ENCODE results near the gene RITA1. TPM values are rescaled to one million over a fixed set of nuclear protein-coding genes. Genes with fewer than 3 reads are reported as not detected.
A peak's percentile ranks its signal among the peaks of the same experiment; 100 is the strongest.

Gene RITA1
- total RNA-seq, 1 donor from 2014 or later, result 11.0 TPM

GRCh38 chr12:113154351-113154973, 31.1 kb upstream of the RITA1 start:
- peak; percentile 24 for ATAC-seq

DNA sequence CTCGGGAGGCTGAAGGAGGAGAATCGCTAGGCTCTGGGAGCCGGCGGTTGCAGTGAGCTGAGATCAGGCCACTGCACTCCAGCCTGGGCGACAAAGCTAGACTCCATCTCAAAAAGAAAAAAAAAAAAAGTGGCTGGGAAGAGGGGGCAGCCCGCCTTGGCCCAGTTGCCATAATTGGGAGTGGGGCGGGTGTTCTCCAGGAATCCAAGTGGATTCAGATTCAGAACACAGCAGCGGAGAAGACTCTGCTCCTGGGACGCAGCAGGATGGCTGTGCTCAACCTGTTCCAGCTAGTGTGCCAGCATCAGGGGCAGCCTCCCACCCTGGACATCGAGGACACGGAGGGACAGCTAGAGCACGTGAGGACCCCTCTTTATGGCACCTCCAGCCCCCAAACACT, 30.5 kb upstream of the RITA1 start:
- no peak for ATAC-seq

- ATAC-seq, result peak; percentile 56
Observed at GRCh38 chr12:113155646-113156045, 29.9 kb upstream of the RITA1 start.

GRCh38 chr12:113157218-113157859, 28.2 kb upstream of the RITA1 start:
- ATAC-seq, result no peak

DNA sequence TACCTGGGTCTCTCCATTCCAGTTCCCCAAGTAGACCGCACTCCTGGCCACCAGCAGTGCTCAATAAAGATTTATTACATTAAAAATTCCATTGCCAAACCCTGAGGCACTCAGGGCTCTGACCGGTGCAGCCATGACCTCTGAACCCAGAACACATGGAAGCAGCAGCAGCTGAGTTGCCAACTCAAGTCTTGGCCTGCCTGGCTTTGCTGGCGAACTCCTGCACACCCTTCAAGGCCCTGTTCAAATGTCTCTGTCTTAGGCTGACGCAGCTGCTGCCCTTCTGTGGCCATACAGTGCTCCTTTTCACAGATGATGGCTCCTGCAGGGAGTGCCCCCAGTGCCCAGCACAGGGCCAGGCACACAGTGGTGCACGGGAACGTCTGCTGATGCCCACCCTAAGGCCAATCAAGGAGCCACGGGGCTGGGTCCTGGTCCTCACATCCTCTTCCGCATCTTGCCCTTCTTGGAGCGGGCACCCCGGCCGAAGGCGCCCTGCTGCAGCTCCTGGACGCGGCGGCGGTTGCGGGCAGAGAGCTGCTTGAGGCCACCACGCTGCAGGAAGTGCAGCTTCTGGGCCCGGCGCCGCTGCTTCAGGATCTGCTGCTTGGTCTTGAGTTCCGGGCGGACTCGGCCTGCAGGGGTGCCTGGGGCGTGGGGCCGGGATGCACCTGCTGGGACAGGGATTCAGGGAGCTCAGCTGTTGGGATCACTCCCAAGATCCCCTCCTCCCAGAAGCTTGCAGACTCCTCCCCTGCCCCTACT, 26.9 kb upstream of the RITA1 start:
- ATAC-seq, result no peak

DNA sequence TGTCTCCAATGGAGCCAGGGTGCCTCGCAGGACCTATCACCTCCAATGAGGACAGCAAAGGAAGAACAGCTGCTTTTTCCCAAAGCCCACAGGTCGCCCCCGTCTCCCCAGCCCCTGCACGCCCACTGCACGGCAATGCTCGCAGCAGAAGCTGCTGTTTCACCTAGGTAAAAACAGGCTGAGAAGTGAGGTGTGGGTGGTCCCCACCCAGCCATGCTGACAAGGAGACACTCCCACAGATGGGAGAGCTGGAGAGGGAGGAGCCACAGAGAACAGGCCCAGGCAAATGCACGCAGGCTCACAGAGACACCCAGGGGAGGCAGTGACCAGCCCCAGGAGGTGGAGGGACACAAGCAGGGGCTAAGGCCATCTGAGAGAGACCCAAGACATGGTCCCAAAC, 25.6 kb upstream of the RITA1 start:
- ATAC-seq, result no peak

DNA sequence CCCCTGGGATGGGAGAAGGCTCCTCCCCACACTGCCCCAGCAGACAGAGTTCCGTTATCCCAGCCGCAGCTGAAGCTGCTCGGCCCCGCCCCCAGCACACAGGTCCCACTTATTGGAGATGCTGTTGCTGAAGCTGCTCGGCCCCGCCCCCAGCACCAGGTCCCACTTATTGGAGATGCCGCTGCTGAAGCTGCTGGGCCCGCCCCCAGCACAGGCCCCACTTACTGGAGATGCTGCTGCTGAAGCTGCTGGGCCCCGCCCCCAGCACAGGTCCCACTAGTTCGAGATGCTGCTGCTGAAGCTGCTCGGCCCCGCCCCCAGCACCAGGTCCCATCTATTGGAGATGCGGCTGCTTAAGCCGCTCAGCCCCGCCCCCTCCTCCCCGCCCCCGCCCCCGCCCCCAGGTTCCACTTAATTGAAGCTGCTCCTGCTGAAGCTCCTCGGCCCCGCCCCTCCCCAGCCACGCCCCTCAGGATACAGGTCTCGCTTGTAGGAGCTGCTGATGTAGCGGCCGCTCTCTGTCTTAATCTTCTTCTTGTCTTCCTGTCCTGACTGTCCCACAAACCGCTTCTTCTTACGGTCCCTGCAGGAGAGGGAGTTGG, 24.0 kb upstream of the RITA1 start:
- peak; percentile 32 for ATAC-seq

GRCh38 chr12:113162102-113163029, 23.2 kb upstream of the RITA1 start:
- no peak for ATAC-seq

- ATAC-seq, result no peak
Observed at GRCh38 chr12:113163030-113163360, 22.5 kb upstream of the RITA1 start.

DNA sequence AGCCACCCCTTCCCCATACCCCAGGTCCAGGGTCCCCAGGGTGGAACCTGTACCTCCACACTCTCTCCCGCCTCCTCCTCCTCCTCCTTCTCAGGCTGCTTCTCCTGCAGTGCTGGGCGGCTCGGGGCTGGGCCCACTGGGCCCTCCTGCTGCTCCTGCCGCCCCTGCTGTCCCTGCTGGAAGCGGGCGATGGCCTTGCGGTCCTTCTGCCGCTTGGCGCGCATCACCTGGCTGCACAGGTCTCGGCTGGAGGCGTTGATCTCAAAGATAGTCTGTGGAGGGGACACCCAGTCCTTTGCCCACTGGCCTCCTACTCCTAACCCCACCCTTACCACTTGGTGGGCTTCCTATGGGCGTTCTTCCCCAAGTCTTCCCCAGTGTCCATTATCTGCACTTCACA, 21.5 kb upstream of the RITA1 start:
- ATAC-seq, result no peak

- ATAC-seq, result no peak
Observed at GRCh38 chr12:113165521-113166450, 19.7 kb upstream of the RITA1 start.

GRCh38 chr12:113167868-113168267, 17.7 kb upstream of the RITA1 start:
- ATAC-seq, result no peak

- no peak for ATAC-seq
Observed at GRCh38 chr12:113169697-113170096, 15.8 kb upstream of the RITA1 start.

- no peak for ATAC-seq
Observed at GRCh38 chr12:113170457-113170856, 15.1 kb upstream of the RITA1 start.

- no peak for ATAC-seq
Observed at GRCh38 chr12:113170926-113171325, 14.6 kb upstream of the RITA1 start.

DNA sequence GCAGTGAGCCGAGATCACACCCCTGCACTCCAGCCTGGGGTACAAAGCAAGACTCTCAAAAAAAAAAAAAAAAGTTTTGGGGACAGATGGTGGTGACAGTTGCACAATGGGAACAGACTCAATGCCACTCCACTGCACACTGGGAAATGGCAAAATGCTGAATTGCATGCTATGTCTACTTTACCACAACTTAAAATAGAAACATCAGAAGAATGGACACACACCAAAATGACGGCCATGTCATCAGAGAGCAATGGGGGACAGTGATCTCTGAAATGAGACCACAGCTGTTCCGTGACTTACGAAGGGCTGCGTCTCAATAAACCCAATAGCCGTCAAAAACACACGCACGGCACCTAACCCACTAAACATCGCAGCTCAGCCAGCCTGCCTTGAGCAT, 14.0 kb upstream of the RITA1 start:
- no peak for ATAC-seq

DNA sequence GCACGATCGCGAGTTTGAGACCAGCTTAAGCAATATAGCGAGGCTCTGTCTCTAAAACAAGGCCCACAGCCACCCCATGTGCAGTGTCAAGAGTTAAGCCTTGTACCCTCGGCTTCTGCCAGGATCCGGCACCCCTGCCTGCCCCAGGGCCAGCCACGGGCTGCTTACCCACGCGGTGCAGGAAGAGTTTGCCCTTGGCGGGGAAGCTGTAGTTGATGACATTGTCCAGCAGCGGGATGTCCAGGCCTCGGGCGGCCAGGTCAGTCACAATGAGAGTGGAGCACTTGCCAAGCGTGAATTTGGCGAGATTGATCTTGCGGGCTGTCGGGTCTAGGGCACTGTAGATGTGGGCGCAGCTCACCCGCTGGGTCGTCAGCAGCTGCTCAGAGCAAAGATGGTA, 13.3 kb upstream of the RITA1 start:
- ATAC-seq, result no peak

DNA sequence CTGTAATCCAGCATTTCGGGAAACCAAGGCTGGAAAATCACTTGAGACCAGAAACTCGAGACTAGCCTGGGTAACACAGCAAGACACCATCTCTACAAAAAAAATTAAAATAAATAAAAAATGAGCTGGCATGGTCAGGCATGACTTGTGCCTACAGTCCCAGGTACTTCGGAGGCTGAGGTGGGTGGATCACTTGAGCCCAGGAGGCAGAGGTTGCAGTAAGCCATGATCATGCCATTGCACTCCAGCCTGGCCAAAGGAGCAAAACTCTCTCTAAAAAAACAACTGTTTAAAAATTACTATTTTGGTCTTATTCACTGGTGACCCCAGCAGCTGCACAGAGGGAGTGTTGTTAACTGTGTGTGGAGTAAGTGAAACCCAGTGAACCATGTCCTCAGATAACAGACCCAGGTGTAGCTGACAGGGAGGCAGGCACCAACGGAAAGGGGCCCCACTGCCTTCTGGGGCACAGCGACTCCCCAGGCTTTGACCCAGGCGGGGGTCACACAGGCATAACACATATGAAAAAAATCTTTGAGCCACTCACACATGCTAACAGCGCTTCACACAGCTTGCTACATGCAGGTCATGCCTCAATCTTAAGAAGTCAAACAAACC, 12.3 kb upstream of the RITA1 start:
- no peak for ATAC-seq

DNA sequence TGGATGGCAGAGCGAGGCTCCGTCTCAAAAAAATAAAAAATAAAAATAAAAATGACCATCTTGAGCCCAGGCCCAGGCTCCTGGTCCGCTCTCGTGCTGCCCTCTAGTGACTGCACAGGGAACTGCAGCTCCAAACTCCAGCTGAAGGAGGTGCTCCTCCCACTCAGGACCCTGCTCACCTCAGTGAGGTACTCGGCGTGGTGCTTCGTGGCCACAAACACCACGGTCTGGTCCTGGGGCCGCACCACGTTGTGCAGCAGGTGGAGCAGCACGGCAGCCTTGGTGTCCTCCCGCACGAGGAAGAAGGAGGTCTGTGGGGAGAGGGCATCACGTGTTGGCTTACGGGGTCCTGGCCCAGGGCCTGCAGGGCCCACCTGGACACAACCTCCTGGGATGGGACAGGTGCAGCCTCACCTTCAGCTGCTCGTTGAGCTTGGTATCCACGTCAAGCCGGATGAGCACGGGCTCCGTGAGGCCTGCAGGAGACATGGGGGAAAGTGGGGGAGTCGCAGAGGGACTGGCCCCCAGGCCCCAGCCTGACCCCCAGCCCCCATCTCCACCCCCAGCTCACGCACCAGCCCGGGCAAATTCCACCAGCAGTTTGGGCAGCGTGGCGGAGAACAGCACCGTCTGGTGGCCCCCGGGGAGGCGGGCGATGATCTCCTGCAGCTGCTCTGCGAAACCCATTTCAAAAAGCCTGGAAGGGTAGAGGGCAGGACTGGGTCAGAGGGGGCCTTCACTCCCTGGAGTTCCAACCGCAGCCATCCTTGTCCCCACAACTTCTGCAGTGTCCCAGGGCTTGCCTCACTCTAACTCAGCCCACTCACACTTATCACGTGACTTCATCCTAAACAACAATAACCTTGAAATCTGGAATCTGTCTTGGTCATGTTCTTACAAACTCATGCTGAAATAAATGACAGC, 10.8 kb upstream of the RITA1 start:
- peak; percentile 87 for ATAC-seq

DNA sequence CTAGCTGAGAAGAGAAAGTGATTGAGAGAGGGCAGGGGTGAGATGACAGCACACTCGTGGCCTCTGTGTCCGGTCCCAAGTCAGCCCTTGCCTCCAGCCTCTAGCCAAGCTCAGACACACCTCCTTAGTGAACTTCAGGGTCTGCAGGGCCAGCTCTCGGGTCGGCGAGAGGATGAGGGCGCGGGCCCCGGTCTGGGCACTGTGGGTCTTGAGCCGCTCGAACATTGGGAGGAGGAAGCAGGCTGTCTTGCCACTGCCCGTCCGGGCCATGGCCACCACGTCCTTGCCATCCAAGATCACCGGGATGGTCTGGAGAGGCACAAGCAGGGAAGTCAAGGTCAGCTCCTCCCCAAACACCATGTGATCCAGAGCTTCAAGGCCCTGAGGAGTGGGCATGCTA, 6.5 kb upstream of the RITA1 start:
- ATAC-seq, result no peak
